ENCODE results near the gene CHIT1.

- TF ChIP-seq CTCF (IDR thresholded peaks at IDR 0.05 in 8 of 11, conservative IDR thresholded peaks at IDR 0.05 in 3 of 11) (peak; percentile 91 to 99 (median 99)), POLR2A (IDR thresholded peaks at IDR 0.05) (no peak)
Measured at GRCh38 chr1:203273206-203273868, 43.9 kb upstream of the CHIT1 start.
